Measurements from ENCODE around the gene SMARCA2. TPM values are rescaled to one million over a fixed set of nuclear protein-coding genes. Genes with fewer than 3 reads are reported as not detected.

SMARCA2 gene
- total RNA-seq, 1 donor, result 168 TPM

GRCh38 chr9:2086971-2087370 lies 71.8 kb downstream of the SMARCA2 start:
- DNase-seq (ENCODE audit: low read depth in 2 of 3, low spot score in 2 of 3), result no peak

GRCh38 chr9:2087500-2088313 lies 72.6 kb downstream of the SMARCA2 start:
- DNase-seq (ENCODE audit: low read depth in 2 of 3, low spot score in 2 of 3), result peak; percentile 22 to 80 (median 42)

GRCh38 chr9:2093920-2094597 lies 78.9 kb downstream of the SMARCA2 start:
- DNase-seq (ENCODE audit: low read depth in 2 of 3, low spot score in 2 of 3), result no peak

- no peak for DNase-seq (ENCODE audit: low read depth in 2 of 3, low spot score in 2 of 3)
Observed at GRCh38 chr9:2096376-2096970, 81.3 kb downstream of the SMARCA2 start.

- no peak for DNase-seq (ENCODE audit: low read depth in 2 of 3, low spot score in 2 of 3)
Observed at GRCh38 chr9:2106666-2107065, 91.5 kb downstream of the SMARCA2 start.

- no peak for DNase-seq (ENCODE audit: low read depth in 2 of 3, low spot score in 2 of 3)
Observed at GRCh38 chr9:2107906-2108451, 92.8 kb downstream of the SMARCA2 start.

GRCh38 chr9:2109069-2109650 lies 94.0 kb downstream of the SMARCA2 start:
- no peak for DNase-seq (ENCODE audit: low read depth in 2 of 3, low spot score in 2 of 3)

- no peak for DNase-seq (ENCODE audit: low read depth in 2 of 3, low spot score in 2 of 3)
Observed at GRCh38 chr9:2110036-2110435, 94.9 kb downstream of the SMARCA2 start.

- peak in 1 of 3 donors; percentile 39 for DNase-seq (ENCODE audit: low read depth in 2 of 3, low spot score in 2 of 3)
Observed at GRCh38 chr9:2116073-2116472, 100.9 kb downstream of the SMARCA2 start.

- DNase-seq (ENCODE audit: low read depth in 2 of 3, low spot score in 2 of 3), result no peak
Observed at GRCh38 chr9:2117527-2117926, 102.4 kb downstream of the SMARCA2 start.

- no peak for DNase-seq (ENCODE audit: low read depth in 2 of 3, low spot score in 2 of 3)
Observed at GRCh38 chr9:2119566-2119965, 104.4 kb downstream of the SMARCA2 start.

GRCh38 chr9:2120926-2121689 lies 106.0 kb downstream of the SMARCA2 start:
- DNase-seq (ENCODE audit: low read depth in 2 of 3, low spot score in 2 of 3), result no peak

GRCh38 chr9:2122299-2122698 lies 107.2 kb downstream of the SMARCA2 start:
- DNase-seq (ENCODE audit: low read depth in 2 of 3, low spot score in 2 of 3), result no peak

- DNase-seq (ENCODE audit: low read depth in 2 of 3, low spot score in 2 of 3), result peak in 1 of 3 donors; percentile 50
Observed at GRCh38 chr9:2125906-2126305, 110.8 kb downstream of the SMARCA2 start.

- no peak for DNase-seq (ENCODE audit: low read depth in 2 of 3, low spot score in 2 of 3)
Observed at GRCh38 chr9:2126331-2126803, 111.2 kb downstream of the SMARCA2 start.

- DNase-seq (ENCODE audit: low read depth in 2 of 3, low spot score in 2 of 3), result no peak
Observed at GRCh38 chr9:2127486-2127885, 112.3 kb downstream of the SMARCA2 start.

- DNase-seq (ENCODE audit: low read depth in 2 of 3, low spot score in 2 of 3), result no peak
Observed at GRCh38 chr9:2128141-2128540, 113.0 kb downstream of the SMARCA2 start.

- DNase-seq (ENCODE audit: low read depth in 2 of 3, low spot score in 2 of 3), result no peak
Observed at GRCh38 chr9:2128618-2129017, 113.5 kb downstream of the SMARCA2 start.

GRCh38 chr9:2130941-2131340 lies 115.8 kb downstream of the SMARCA2 start:
- DNase-seq (ENCODE audit: low read depth in 2 of 3, low spot score in 2 of 3), result no peak

- DNase-seq (ENCODE audit: low read depth in 2 of 3, low spot score in 2 of 3), result peak in 1 of 3 donors; percentile 63
Observed at GRCh38 chr9:2132484-2133082, 117.4 kb downstream of the SMARCA2 start.

Measured in hematopoietic multipotent progenitor cell (in vitro differentiated cells).